Measurements from ENCODE around the gene KDR.

Gene KDR

DNA sequence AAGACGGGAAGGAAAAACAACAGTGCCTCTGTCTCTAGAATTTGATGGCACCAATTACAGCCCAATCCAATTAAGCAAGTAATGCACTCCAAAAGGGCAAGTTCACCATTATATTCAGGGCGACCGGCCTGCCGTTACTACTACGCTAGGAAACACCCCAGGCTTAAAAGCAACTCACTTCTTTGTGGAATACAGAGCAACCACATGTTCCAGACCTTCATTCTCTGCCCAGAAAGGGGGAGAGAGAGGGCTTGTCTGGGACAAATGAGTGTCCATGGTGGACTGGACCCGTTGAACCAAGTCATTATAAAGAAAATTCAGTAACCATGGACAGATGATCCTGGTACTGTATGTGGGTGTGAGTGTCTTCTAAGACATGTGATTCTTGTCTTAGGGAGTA lies 1.6 kb downstream of the KDR start:
- DNase-seq (ENCODE audit: low read depth), result no peak

DNA sequence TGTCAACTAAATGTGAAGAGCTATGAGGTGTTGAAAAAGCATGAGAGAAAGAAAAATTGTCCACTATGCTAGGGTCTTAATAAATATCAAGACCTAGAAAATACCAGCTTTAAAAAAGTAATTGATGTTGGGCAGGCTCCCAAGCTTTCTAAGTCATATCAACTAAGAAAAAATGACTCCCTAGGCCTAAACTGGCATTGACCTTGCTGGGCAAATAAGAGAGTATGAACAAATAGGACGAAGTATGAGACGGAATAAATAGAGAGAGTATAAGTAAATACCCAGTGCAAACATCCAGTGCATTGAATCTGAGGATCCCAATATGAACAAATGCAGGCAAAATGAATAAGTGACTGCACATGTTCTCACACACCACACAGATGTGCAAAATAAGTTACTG lies 3.2 kb downstream of the KDR start:
- no peak for DNase-seq (ENCODE audit: low read depth)

DNA sequence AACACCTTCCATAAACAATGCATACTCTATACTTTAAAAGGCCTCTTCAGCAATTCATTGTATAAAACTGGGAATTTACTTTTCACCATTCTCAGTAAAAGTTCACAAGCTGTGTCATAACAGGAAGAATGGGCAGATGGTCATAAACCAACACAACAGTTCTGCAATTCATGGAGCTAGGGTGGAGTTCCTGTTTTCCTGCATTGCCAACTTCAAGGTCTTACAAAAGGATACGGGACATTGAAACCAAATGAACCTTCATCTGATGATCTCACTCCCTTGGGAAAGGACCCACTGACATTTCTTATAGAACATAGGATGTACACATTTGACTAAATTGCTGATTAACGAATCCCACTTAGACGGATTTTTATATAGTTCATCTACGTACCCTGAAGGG lies 4.1 kb downstream of the KDR start:
- no peak for DNase-seq (ENCODE audit: low read depth)

DNA sequence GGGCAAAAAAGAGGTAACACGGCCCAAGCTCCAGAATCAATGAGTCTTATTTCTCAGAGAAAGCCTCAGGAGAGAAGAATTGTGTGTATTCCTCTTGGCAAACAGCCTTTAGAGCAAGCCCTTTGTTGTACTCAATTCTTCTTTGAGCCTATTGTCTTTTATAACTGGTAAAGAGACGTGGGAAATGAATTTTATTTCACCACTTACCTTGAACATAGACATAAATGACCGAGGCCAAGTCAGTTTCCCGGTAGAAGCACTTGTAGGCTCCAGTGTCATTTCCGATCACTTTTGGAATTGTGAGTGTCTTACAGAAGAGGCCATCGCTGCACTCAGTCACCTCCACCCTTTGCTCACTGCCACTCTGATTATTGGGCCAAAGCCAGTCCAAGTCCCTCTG lies 7.0 kb downstream of the KDR start:
- no peak for DNase-seq (ENCODE audit: low read depth)

DNA sequence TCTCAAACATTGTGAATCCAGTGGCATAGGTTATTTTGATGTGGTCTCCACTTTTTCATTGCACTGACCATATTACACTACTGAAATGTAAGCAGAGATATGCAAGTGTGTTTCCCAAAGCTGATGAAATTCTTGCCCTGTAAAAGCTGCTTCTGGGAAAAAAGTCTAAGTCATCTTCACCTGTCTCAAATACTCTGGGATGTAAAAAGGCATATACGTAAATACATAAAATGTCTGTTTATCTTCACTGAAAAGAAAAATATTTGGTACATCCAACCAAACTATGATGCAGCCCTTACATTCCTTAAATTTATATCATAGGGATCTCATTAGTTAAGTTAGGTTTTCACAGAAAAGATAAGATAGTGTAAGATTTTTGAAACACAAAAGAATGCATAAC lies 7.9 kb downstream of the KDR start:
- no peak for DNase-seq (ENCODE audit: low read depth)

DNA sequence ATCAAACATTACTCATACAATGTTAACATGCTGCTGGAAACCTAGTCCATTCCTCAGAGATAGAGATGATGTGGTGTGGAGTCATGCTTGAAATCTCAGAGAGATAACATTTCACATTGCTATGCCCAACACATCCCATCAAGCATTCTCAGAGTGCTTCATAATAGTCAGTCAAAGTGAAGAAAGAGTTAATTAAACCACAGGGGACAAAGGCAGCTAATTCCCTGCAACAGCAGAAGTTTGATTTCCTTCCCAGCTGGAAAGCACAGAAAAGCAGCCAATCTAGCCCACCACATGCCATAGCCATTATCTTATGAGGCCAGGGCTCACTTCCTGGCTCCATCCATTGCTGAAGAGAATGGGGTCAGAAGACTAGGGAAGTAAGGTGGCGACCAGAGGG lies 8.9 kb downstream of the KDR start:
- no peak for DNase-seq (ENCODE audit: low read depth)

DNA sequence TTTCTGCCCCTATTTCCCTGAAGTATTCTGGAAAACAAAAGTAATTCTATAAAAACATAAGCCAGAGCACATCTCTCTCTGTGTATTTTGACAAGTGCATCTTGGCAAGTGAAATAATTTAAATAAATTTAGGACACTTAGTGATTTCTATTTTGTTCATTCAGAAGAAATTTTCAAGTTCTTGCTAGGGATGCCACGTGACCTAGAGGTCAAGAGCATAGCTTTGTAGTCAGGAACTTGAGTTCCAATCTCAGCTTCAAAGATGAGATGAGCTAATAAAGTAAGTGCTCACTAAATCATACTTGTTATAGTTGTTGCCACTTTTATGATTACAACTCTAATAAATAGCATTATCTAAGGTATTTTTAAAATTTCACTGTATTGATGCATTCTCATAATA lies 13.8 kb downstream of the KDR start:
- no peak for DNase-seq (ENCODE audit: low read depth)

DNA sequence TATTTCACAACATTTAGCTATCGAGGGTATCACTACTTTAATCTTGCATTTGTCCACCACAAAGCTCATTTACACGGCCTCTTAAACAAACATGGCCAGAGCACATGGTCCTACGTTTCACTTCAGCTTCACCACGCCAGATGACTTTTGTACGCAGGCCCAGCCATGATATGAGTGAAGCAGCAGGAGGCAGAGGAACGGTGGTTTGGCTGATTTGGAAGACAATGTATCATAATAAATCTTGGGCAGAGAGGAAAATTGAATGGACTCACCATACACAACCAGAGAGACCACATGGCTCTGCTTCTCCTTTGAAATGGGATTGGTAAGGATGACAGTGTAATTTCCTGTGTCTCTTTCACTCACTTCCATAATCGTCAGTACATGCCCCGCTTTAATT lies 15.3 kb downstream of the KDR start:
- no peak for DNase-seq (ENCODE audit: low read depth)

DNA sequence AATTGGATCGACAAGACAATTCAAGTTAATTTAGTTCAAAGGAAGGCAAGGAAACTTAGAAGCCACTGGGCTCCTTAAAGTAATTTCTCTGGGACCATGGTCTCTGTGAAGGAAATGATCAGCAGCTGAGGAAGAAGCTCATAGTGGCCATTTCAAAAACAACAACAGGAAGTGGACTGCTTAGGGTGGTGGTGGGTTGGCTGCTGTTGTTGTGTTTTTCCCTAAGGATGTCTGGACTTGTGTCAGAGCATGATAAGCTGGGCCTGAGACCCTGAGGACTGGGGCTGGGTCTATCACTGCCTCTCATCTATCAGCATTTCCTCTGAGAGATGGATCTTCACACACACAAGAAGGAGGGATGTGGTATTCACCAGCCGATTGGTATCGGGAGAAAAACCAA lies 18.3 kb downstream of the KDR start:
- no peak for DNase-seq (ENCODE audit: low read depth)

DNA sequence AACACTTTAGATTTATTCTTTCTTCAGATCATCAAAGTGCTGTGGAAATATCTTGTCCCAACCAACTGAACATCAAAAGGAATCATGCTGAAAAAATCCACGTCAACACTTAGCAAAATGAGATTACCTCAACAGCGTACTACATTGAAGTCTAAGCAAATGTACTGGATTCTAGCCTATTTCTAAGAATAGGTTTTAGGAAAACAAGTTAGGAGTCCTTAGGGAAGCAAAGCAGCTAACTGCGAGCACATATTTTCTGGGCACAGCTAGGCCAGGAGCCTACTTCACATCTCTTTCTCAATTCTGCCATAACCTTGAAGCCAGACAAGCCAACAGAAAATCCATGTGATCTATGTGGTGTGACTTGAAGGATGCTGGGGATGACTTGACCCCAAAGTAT lies 22.2 kb downstream of the KDR start:
- DNase-seq (ENCODE audit: low read depth), result no peak

DNA sequence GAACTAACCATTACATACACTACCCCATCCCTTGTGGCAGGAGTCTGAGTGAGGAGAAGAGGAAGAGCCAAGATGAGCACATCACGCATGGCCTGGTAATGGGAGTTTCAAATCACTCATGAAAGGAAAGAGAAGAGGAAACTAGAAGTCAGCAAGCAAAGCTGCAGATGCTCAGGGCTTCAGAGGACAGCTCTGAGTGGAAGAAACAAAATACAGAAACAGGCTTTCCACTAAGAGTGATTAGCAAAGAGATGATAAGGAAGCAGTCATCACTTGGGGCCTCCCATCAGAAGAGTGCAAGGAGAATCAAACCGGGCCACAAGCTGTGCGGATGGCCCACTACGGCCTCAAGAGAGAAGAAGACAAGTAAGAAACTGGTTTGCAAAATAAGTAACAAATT lies 25.6 kb downstream of the KDR start:
- DNase-seq (ENCODE audit: low read depth), result no peak

DNA sequence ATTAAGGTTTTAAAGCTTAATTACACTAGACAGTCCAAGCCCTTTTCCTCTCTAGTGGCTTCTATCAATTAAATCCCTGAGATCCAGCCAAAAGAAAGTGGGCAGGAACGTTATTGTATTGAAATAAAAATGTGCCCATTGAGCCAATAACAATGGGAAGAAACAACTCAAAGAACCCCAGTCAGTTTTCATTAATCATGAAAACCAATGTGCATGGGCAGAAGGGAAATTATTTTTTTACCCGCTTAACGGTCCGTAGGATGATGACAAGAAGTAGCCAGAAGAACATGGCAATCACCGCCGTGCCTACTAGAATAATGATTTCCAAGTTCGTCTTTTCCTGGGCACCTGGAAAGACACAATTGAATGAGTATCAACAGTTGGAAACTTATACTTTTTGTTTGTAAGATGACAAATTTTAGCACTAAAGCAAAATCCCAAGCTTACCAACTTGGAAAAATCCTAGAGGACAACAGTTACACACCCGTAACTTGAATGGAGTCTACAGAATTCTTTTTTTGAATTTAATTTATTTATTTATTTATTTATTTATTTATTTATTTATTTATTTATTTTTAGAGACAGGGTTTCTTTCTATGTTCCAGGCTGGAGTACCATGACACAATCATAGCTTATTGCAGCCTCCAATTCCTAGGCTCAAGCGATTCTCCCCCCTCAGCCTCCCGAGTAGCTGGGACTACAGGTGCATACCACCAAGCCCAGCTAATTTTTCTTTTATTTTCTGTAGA lies 26.8 kb downstream of the KDR start:
- no peak for DNase-seq (ENCODE audit: low read depth)

DNA sequence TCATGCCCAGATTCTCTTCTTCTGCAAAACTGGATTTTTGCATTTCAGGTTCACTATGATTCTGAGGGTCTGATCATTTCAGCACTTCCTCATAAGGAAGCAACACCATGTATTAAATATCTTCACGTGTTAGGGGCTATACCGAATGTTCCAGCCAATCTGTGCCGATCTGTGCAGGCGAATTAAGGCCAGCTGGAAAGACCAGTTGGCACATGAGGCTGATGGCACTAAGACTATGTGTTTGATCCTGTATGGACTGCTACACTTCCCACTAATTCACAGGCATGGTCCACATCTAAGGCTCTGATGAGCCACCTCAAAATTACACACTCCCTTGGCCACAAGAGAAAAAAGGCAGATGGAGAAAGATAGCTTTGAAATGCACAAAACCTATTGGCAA lies 28.8 kb downstream of the KDR start:
- DNase-seq (ENCODE audit: low read depth), result no peak

DNA sequence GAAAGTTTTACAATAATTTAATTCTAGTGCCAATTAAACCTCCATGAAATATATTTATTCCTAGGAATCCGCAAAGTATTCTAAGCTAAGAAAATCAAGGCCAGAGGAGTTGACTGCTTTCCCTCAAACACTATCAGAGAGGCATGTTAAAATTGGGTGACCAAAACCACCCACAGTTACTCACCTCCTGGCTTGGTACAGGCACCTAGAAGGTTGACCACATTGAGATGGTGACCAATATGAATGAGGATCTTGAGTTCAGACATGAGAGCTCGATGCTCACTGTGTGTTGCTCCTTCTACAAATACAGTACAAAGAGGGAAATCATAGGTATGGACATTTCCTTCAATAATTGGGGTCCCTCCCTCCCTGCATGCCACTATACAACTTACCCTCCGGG lies 29.4 kb downstream of the KDR start:
- no peak for DNase-seq (ENCODE audit: low read depth)

DNA sequence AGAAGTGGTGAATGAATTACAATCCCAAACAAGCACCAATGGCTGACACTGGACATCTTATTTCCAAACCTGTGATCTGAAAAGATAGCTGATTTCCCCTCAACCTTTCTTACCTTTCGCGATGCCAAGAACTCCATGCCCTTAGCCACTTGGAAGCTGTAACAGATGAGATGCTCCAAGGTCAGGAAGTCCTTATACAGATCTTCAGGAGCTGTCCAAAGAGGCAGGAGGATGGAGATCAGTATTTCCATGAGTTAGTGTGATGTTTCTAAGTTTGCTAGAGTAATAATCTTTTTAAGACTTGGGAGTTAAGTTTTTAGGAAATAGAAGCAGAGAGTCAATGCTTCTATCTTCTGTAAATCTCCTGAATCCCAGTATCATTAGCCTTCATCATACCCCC lies 32.9 kb downstream of the KDR start:
- DNase-seq (ENCODE audit: low read depth), result no peak

DNA sequence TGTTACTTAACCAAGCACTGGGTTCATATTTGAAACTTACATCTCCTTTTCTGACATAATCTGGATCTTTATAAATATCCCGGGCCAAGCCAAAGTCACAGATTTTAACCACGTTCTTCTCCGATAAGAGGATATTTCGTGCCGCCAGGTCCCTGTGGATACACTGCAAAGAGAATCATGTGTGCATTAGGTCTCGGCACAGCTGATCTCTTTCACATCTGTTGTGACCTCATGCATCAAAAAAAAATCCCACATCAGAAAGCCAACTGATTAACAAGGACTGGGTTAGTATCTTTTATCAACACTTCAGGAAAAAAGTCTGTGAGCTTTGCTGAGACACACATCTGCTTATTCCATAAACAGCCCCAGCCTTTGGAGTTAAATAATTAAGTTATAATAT lies 35.5 kb downstream of the KDR start:
- no peak for DNase-seq (ENCODE audit: low read depth)

DNA sequence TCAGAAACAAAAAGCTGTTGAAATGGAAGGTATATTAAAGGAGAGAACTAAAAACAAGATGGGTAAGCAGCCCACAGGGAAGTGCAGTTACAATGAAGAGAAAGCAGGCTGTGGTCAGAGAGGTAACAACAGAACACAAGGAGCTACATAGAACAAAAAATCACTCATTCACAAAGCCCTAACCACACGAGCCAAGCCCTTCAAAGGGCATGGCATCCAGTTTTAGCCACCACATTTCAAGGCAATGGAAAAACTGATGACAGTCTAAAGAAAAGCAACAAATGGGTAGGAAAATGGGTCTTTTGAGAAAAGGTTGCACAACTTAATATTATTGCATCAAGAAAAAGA lies 37.5 kb downstream of the KDR start:
- DNase-seq (ENCODE audit: low read depth), result no peak

DNA sequence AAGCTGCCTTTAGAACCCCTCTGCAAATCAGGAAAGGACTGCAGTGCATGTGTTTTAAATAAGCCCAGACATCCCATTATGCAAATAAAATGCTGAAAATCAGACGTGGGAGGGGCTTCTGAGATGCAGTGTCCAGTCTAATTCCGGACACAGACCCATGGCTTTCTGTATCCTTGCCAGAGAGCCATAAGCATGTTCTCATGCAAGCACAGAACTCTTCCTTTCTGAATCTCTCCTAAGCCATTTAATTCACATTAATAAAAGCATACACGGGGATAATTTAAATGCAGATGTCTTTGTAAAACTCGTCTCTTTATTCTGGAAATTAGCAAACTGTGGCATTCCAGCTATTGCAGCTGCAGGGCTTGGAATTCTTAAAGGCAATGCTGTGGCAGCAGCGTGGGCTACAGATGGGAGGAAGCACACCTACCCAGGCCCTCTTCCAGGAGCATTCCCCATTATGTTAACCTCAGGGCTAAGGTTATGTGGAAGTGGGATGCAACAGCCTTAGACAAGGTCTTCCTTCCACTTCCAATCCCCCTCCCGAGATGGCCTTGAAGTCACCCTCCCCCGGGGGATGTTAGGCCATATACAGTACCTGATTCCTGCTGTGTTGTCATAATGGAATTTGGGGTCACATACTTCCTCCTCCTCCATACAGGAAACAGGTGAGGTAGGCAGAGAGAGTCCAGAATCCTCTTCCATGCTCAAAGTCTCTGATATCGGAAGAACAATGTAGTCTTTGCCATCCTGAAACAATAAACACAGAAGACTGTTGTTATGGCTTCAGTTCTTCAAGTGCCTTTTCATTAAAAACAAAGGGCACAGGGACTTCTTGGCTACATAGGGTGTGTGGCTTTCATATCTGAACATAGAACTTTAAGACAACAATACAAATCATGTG lies 38.1 kb downstream of the KDR start:
- no peak for DNase-seq (ENCODE audit: low read depth)

DNA sequence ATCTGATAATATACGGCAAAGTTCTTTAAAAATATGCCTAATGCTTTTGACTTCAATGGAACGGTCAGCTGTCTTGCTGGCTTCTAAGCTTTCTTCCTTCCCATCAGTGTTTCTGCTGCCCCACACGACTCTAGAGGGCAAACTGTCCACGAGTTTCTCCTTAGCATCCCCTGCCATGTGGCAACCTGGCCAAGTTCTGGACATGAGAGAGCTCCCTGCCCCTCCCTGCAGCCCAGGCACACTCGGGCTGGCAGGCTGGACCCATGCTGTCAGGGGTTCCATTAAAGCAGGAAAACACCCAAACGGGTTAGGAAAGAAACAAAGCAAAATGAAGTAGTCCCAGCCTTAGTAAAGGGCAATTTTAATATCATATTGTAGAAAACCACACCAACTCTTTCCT lies 38.8 kb downstream of the KDR start:
- no peak for DNase-seq (ENCODE audit: low read depth)

DNA sequence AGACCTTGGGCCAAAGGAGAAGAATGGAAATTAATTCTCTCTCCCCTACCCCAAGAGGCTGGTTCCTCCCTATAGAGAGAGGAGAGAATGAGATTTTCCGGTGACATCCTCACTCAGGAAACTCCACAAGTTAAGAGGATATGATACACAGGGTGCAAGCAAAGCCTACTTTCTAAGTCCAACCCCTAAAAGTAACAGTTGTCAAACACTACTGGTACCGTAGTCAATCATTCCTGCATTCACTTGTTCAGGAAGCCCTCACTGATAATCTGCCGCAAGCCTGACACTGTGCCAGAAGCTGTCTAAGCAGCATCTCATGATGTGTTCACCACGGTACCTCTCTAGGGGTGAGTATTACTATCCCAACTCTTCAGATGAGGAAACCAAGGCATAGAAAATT lies 41.7 kb downstream of the KDR start:
- no peak for DNase-seq (ENCODE audit: low read depth)

DNA sequence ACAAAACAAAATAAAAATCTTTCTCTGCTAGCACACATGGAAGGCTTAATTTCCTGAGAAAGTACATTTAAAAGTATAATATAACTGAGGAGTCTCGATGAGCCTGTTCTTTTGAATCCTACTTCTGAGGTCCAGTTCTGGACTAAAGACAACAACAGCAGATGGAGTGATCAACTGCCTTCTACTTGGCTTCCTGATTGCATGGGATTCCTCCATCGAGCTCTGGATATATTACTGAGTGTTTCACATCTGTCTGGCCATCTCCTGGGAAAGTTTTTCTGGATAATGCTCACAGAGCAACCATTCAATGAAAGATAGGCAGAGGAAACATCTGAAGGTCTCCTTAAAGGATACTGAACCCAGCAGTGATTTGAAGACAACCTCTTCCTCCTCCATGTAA lies 42.6 kb downstream of the KDR start:
- DNase-seq (ENCODE audit: low read depth), result no peak

DNA sequence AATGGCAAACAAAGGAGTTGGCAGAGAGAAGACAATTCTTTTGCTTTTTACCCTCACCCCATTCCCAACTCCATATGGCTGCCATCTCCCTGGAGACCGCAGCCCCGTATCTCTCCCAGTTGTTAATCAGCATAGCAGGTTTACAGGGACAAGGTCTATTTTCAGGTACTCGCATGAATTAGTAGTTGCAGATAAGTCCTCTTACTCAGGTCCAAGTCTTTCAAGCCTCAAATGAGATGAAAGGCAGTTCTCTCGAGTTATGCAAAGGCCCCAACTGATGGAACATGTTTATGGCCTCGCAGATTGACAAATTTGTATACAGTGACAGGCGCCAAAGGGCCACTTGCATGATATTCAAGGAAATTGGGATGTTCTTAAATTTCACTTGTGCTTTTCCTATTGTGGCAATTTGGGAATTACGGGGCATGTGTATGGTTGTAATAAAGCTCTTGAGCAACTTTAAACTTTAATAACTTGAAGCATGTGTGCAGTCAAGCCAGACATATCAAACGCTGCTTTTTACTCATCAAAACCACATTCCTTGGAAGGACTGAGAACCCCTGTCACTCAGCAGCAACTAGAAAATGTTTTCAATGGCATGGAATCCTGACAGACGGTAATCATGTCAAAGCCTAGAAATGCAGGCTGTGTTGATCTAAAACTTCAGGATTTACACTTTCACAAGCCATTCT lies 45.1 kb downstream of the KDR start:
- DNase-seq (ENCODE audit: low read depth), result no peak

DNA sequence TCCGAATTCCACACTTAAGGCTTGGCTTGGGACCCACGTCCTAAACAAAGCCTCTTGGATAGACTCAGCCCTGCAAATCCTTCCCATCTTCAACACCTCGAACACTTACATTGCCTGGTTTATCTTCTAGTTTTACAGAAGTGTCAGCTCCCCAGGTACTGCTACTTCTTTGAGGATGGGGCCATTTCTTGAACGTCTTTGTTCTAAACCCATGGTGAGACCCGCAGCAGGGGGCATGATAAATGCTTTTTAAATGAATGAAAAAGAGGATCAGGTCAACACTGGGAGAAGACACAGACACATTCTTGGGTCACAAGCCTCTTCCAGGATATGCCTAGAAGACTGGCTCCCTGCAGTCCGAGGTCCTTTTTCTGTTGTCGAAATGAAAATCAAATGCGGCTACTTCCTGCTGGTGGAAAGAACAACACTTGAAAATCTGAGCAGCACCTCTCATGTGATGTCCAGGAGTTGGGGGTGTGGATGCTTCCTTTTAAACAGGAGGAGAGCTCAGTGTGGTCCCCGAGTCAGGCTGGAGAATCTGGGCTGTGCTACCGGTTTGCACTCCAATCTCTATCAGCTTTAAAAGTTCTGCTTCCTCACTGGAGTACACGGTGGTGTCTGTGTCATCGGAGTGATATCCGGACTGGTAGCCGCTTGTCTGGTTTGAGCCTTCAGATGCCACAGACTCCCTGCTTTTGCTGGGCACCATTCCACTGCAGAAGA lies 45.8 kb downstream of the KDR start:
- no peak for DNase-seq (ENCODE audit: low read depth)

Data from activated gamma-delta T cell treated with anti-CD3 and anti-CD28 coated beads, Interleukin-2, amount 50 U/mL, for 16 hours (primary cell).